SKM-1 treated with dmso at 0.1 percent for 144 hours (cell line): ENCODE data around the gene APOA4.
"Not testable (repeated sequence)": the region's sequence is repeated elsewhere in the genome, so short reads cannot be mapped to it uniquely, and the experiment has no call there.

Source experiments
- DNase-seq: peaks from one replicate; lab custom pipeline; 2025; ENCODE audit not compliant: unreplicated experiment; lab: John Stamatoyannopoulos, UW

The APOA4 gene

DNA sequence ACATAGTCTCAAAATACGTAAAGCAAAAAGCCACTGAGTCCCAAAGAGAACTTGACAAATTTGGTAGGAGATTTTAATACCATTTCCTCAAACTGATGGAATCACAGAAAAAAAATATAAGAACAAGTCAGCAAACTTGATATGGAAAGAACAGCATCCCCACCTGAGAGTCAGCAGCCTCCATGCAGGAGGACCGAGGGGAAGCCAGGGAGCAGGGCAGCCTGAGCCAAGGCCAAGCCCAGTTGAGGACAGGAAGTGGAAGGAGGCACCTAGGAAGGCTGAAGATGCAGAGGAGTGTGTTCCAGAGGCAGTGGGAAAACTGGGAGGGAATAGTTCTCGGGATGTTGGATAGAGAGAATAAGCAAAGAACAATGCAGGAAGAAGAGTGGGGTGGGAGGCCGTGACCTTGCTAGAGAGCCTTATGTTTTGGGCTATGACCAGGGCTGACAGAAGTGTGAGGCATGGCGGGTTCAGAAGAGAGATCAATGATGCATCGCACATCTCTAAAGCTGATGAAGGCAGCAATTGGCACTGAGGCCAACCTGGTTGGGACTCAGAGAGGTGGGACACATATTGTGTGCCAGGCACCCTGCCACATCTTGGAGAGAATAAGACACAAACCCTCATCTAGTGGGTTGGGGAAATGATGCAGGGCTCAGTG is 15.4 kb downstream of the APOA4 start:
- DNase-seq, result no peak

DNA sequence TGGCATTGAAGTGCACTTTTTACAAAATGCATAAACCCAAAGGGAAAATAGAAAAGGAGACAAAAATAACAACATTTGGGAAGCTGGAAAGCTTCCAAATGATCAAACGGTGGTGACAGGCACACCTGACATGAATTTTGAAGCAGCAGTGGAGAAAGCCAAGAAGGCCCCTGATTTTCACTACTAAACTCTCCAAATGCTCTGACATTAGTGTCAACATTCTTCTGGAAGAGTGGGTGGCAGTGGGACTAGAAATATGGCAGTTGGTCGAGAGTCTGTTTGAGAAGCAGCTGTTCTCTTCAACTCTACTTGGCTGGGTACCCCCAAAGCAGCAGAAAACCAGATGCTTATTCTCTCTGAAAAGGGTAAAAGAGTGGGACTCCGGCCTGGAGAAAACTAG is 19.1 kb downstream of the APOA4 start:
- no peak for DNase-seq

DNA sequence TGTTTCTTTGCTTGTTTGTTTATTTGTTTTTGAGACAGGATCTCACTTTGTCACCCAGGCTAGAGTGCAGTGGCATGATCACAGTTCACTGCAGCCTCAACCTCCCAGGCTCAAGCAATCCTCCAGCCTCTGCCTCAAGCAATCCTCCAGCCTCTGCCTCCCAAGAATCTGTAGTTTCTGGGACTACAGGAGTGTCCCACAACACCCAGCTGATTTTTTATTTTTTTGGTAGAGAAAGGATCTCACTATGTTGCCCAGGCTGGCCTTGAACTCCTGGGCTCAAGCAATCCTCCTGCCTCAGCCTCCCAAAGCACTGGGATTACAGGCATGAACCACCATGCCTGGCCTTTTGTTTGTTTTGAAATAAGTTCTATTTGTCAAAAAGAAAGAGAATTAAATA is 21.4 kb downstream of the APOA4 start:
- not testable (repeated sequence) for DNase-seq

DNA sequence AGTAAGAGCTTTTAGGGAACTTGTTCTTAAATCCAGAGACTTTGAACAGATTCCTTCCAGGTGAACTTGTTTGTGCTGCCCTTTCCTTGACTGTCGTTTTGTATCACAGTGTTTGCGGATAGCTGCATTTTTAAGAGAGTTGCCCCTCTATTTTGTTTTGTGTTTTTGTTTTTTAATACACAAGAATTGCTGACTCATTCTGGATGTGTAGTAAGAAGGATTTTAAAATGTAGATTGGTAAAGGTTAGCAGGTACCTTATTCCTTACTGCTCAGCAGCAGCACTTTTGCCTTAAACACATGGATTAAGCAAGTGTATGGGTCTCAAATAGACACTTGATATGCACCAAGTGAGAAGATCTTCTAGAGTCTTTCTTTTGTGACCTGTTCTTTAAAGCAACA is 22.5 kb downstream of the APOA4 start:
- DNase-seq, result no peak

DNA sequence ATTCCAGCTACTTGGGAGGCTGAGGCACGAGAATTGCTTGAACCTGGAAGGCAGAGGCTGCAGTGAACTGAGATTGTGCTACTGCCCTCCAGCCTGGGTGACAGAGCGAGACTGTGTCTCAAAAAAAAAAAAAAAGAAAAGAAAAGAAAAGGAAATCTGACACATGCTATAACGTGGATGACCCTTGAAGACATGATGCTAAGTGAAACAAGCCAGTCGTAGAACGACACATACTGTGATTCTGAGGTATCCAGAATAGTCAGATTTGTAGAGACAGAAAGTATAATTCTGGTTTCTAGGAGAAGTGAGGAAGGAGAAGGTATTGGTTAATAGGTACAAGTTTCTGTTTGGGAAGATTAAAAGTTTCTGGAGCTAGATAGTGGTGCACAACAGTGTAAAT is 24.7 kb downstream of the APOA4 start:
- DNase-seq, result no peak

DNA sequence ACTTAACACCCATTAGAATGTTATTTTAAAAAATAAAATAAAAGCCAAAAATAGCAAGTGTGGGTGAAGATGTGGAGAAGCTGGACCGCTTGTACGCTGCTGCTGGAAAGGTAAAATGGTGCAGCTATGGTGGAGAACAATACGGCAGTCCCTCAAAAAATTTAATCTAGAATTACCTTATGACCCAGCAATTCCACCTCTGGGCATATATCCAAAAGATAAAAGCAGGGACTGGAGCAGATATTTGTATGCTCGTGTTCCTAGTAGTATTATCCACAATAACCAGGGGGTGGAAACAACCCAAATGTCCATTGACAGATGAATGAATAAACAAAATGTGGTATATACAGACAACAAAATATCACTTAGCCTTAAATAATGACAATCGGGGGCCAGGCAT is 25.3 kb downstream of the APOA4 start:
- DNase-seq, result no peak

DNA sequence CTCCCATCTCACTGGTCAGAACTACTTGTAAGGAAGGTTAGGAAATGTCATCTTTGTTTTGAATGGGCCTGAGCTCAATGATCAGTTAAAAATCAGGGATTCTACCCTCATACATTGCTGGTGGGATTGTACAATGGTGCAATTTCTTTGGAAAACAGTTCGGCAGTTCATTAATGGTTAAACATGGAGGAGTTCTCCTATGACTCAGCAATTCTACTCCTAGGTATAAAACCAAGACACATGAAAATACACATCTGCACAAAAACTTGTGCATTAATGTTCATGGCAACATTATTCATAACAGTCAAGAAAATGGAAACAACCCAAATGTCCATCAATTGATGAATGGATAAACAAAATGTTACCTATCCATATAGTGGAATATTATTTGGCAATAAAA is 26.6 kb downstream of the APOA4 start:
- no peak for DNase-seq

DNA sequence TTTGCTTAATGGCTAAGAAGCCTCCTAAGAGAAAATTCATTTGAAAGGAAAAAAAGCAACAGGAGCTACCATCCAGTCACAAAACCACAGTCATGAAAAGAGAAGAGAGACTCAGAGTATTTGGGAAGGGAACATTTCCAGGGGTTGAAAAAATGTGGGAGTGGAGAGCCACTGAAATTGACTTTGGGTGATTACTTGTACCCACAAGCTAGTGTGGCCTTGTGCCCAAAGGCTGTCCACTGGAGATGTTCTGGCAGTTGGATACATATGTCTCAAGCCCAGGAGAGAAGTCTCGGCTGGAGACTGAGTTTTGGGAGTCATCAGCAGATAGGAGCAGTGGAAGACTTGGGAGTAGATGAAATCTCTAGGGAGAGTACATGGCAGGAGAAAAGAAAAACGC is 28.3 kb downstream of the APOA4 start:
- DNase-seq, result no peak

DNA sequence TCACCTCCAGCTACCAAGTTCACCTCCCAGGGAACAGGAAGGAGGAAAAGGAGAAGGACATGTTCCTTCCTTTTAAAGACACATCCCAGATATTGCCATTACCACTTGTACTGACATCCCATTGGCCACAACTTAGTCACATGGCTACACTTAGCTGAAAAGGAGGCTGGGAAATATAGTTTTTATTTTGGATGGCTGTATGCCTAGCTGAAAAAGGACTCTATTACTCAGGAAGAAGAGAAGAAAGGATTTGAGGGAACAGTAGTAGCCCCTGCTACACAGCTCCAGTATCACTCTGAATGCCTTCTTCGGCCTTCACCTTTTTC is 29.4 kb downstream of the APOA4 start:
- no peak for DNase-seq

DNA sequence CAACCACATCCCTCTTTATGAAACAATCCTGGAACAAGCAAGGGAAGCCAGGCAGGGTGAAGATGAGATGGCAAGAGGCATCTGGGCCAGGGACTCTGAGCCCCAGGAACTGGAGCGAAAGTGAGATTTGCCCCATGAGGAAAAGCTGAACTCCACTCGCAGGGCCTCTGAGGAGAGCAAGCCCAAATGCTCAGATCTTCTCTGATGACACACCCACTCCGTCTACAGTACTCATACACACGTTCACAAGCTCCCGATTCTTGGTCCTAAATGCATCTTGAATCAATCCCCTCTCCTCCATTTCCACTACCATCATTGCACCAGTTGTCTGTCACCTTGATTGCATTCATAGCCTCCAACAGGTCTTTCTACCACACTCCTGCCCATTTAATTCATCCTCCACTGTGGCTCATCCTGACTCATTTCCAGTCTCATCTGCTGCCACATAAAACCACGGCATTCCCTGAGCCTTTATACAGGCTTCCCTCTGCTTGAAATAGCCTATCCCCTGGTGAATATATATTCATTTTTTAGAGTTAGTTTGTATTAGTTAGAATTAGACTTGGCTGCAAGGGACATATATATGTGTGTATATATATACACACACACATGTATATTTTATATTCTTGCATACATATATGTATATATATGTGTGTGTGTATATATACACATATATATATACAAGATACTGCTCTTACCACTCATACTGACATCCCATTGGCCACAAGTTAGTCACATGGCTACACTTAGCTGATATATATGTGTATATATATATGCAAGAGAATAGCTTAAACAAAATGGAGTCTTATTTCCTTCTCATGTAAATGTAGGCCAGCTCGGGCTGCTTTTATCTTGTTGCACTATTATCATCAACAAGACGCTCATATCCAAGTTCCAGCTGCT is 30.0 kb downstream of the APOA4 start:
- no peak for DNase-seq

DNA sequence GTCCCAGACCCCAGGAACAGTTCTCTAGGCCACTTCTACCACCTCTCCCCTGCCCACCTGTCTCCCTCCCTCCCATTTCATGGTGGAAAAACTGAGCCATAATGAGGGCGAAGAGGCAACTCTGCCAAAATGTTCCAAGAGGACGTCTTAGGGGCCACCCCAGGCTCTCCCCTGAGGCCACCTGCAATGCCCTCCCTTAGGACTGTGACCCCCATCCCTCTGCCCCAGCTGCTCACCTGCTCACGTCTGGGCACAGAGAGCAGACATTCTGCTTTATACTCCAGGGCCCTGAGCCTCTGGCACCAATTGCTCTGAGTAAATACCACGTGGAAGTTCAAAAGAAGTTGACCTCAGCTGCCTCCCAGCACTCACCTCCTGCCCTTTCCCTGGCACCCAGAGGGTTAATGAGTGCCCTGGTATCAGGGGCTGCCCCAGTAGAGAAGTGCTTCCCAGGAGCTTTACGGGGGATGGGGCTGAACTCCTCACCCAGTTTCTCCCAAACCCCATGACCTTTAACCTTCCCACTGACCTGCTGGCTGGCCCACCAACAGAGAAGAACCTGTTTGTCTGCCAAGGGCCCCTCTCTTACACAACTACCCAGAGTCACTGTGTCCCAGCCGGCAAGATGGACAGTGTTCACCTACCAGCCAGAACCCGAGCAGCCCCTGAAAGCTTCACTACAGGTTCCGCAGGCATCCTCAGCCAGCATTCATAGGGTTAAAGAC is 30.8 kb downstream of the APOA4 start:
- no peak for DNase-seq

DNA sequence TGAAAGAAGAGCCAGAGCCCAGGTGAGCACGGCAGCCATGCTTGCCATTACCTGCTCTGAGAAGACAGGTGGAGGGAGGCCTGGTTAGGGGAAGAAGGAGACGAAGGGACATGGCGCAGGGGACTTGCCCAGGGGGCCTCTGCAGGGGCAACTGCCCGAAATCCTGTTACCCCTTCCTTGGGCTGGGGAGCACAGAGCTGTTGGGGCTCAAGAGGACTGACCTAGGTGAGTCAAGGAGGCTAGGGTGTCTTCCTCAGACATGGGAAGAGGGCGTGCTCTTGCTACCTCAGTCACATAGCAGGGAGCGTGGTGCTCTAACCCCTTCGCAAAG is 31.3 kb downstream of the APOA4 start, which contains the start of gene APOA5:
TSS of gene APOA5 (minus strand) at position 67 of the 331 bp plus-strand sequence. CDS start at position 48, 19 bp downstream.
- no peak for DNase-seq

DNA sequence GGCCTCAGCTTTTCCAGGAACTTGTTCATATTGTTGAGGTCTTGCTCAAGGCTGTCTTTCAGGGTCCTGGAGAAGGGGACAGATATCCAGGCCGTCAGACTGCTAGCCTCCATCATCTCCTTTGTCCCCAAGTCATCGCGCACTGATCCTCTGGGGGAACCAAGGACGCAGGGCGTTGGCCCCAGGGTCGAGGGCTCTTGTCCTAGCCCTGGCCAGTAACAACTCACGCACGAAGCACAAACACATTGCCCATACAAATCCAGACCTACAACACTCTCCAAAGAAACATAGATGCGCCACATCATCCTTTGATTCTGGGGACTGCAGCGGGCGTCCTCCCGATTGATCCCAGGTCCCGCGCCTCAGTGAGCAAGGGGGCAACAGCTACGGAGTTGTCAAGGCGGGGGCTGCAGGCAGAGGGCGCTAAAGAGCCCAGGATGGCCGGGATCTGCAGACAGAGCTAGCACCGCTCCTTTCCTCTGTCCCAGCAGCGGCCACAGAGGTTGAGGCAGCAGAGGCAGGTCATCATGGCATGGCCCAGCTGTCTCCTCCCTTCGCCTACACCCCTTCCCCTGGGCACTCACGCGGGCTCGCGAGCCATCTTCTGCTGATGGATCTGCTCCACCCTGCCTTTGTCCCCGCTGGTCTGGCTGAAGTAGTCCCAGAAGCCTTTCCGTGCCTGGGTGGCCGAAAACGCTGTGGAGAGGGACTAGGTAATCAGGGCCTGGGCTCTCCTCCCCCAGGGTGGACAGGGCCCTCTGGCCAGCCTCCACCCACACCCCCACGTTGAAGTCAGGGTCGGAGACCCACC is 31.9 kb downstream of the APOA4 start:
- peak; percentile 50 for DNase-seq

DNA sequence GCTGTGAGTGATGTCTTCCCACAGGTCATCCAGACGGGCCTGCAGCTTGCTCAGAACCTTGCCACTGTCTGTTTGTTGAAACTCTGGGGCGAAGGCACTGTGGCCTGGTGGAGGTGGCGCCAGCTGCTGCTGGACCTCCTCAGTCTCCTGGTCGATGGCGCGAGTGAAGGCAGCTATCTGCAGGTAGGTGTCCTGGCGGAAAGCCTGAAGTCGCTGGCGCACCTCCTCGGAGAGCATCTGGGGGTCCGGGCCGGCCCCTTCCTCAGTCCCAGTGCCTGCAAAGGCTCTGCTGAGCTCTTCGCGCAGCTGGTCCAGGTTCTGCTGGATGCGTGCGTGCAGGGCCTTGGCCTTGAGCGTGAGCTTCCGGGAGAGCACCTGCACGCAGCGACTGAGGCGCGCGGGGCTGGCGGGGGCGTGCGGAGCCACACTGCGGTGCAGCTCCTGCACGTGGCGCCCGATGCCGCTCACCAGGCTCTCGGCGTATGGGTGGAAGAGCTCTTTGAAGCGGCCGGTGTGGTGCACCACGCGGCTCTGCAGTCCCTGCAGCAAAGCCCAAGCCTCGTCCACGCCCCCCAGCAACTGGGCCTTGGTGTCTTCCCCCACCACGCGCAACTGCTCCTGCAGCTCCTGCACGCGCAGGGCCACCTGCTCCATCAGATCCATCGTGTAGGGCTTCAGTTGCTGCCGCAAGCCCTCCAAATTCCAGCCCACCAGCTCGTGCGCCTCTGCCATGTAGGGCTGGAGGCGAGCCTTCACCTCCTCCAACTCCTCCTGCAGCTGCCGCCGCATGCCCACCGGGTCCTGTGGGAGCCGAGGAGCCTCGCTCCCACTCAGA is 32.7 kb downstream of the APOA4 start:
- DNase-seq, result no peak

DNA sequence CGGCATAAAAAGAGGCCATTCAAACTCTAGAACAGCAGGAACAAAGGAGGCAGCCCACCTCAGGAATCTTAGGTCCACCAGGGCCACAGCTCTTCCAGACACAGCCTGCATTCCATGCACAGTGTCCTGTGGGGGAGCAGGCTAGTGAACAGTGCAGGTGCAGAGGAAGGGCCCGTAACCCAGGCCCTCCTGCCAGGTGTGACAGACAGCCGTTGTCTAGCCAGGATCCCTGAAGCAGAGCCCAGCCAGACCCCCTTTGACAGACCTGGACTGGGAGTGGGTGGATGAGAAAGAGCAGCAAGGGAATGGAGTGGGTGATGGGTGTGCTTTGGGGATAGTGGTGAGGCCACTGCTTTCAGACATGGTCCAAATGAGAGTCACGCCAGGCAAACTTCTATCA is 34.1 kb downstream of the APOA4 start:
- DNase-seq, result no peak

DNA sequence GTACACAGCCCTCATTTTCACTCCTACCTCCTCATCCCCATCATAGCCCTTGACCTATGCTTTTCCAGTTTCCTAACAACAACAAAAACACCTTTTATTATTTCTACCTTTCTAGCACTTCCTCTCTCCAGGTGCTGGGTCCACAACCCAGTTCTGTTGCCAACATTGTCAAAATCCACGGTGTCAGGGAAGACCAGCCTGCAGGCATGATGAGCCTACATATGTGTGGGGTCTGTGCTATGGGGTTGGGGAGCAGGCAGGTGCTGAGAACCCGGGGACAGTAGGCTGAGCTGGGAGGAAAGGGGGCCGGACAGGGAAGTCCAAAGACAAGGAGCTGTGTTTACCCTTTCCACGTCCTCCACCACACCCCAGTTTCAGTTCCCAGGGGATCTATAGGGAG is 34.6 kb downstream of the APOA4 start:
- DNase-seq, result no peak

DNA sequence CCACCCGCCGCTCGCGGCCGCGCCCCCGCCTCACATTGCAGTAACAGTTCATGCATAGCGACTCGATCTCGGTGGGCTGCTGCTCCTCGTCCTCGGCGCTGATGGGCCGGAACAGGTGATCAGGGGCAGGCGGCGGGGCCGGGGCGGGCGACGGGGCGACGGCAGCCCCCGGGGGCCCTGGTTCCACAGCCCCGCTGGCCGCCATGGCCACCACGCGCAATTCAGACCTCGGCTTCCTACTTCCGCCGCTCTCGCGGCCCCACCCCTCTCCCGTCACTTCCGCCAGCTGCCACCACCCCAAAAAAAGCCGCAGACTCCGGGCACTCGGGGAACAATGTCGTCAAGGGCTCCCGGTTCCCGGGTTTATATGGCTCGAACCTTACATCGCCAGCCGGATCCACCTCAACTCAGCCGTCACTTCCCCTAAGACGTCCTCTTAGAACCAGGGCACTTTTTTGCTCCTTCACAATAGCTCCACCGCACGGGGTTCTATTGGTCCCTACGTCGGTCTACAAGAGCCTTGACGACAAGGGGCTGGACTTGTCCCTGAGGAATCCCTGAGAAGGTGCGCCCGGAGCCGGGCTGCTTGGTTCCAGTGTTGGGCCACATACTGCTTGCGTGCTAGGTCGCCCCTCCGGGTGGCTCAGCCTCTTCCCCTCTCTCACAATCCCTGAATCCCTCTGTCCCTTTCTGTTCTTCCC is 35.2 kb downstream of the APOA4 start, which contains the start of gene ZPR1:
TSS of gene ZPR1 (minus strand) at position 238 of the 701 bp plus-strand sequence. CDS start at position 205, 33 bp downstream.
- peak; percentile 66 for DNase-seq

DNA sequence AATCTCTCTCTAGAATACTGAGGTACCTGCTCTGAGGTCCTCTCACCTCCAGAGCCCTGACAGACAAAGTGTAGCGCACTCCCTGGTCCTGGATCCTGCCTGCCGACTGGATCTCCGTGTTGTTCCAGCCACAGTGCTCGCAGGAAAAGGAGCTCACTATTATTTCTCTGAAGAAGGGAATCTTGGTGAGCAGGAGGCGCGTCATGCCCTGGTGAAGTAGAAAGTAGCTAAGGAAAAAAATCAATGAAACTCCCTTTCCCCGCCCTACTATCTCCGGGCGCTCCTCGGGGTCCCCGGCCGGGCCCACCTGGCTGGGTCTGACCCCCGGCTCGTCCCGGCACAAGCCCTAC is 35.7 kb downstream of the APOA4 start:
- no peak for DNase-seq

DNA sequence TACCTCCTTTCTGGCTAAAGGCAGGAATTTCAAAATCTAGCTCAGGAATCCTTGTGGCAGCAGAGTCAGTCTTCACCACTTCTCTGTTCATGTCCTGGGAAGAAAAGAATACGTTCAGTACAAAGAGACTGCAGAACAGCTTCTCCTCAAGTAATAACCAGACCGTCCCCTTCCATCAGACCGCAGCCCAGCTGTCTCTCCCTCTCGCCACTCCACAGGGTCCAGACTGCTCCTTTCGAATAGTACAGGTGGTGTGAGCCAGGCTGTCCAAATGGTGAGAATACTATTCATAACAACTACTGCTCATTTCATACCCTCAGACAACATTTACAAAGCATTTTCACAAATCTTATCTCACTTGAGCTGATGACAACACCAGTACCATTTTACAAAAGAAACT is 36.1 kb downstream of the APOA4 start:
- DNase-seq, result no peak

DNA sequence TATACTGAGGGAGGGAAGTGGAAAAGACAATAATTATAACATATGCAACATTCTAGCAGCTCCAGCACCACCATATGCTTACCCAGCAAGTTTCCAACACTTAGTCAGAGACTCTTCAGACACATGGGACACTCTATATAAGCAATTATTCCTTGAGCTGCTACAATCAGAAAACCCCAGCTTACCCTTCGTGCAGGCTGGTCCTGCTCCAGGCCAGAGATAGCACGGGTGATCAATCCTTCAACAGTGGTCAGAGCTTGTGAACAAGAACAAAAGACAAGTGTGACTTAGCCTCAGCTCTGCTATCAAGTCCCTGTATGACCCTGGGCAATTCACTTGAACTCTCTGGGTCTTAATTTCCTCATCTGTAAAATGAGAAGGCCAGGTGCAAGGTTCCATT is 36.8 kb downstream of the APOA4 start:
- DNase-seq, result no peak
